HCT116 (cell line): ENCODE results near the gene KLK8. TPM values are rescaled to one million over a fixed set of nuclear protein-coding genes. Genes with fewer than 3 reads are reported as not detected.

Experiments
- ATAC-seq: fragments of 200-7000 bp; cut with Tn5 transposase; 2 replicates; pipeline ENCODE4 v1.9.1; 2020; ENCODE audit warnings: mild to moderate bottlenecking, moderate library complexity
- BruUV-seq: library from RNA; stranded (reverse); fragments of 400-500 nt; replicated peaks from 2 replicates; lab custom pipeline; 2021; lab: Mats Ljungman, UMichigan
- CTCF ChIA-PET: fragments of 300-600 bp; sonication (Branson Sonifier 250); formaldehyde crosslinking; loops from one replicate; lab custom pipeline; 2021; ENCODE audit warnings: antibody characterized with exemption; lab: Charles Lee
- POLR2A ChIA-PET: fragments of 300-600, 350-600 bp; sonication (Branson Sonifier 250); formaldehyde crosslinking; loops from one replicate; lab custom pipeline; 2021; ENCODE audit warnings: antibody characterized with exemption; lab: Charles Lee
- RAD21 ChIA-PET, 2 experiments: fragments of 300-600 bp; sonication (Branson Sonifier 250); formaldehyde crosslinking; loops; one replicate each; lab custom pipeline; 2023; ENCODE audit warnings: low total read pairs in 2 of 2; ENCODE audit not compliant: uncharacterized antibody in 2 of 2, unreplicated experiment in 2 of 2, low non-redundant PET in 1 of 2; lab: Charles Lee
- DNase-seq: peaks from one replicate; pipeline ENCODE4 v3.0.0-alpha.2; 2010; ENCODE audit warnings: low read depth, low spot score
- H2AFZ ChIP-seq: fragments of 200-600 bp; shearing (Covaris generic), sonication (generic); 2 replicates; pipeline ENCODE4 v1.6.1; 2017; ENCODE audit warnings: low read depth, mixed run types, mixed read lengths, antibody characterized with exemption, low read length; ENCODE audit not compliant: poor library complexity, severe bottlenecking
- H3K27ac ChIP-seq: 2 replicates; pipeline ENCODE4 v1.5.1; 2012; ENCODE audit warnings: low read depth, low read length
- H3K27me3 ChIP-seq: fragments of 200-600 bp; sonication (generic); 2 replicates; pipeline ENCODE4 v1.6.1; 2016; ENCODE audit warnings: mixed run types, low read length, mixed read lengths; ENCODE audit not compliant: insufficient read depth
- H3K36me3 ChIP-seq, 2 experiments: fragments of 200-500 bp in 1 of 2; fragments of 200-600 bp in 1 of 2; sonication (Bioruptor generic) in 1 of 2; sonication (generic) in 1 of 2; 2 replicates each; pipeline versions ENCODE4 v1.5.1 to v1.6.1; 2014 to 2016; ENCODE audit warnings: low read length in 2 of 2, inconsistent platforms in 1 of 2, mixed read lengths in 1 of 2, mixed run types in 1 of 2; ENCODE audit not compliant: insufficient read depth in 2 of 2, control insufficient read depth in 1 of 2
- H3K4me1 ChIP-seq, 2 experiments: fragments of 200-600 bp in 1 of 2; sonication (generic) in 1 of 2; 2 replicates each; pipeline versions ENCODE4 v1.5.1 to v1.6.1; 2012 to 2017; ENCODE audit warnings: low read length in 2 of 2, inconsistent platforms in 1 of 2, mild to moderate bottlenecking in 1 of 2, mixed read lengths in 1 of 2, mixed run types in 1 of 2, moderate library complexity in 1 of 2; ENCODE audit not compliant: insufficient read depth in 2 of 2, control insufficient read depth in 1 of 2
- H3K4me2 ChIP-seq: fragments of 200-600 bp; sonication (generic); 2 replicates; pipeline ENCODE4 v1.6.1; 2017; ENCODE audit warnings: mixed run types, low read length, mixed read lengths
- H3K4me3 ChIP-seq, 2 experiments: fragments of 200-600 bp in 1 of 2; sonication (generic) in 1 of 2; replicated peaks in 1 of 2; 2 replicates each; pipeline ENCODE4 v1.5.1; 2011 to 2016; ENCODE audit warnings: low read length in 2 of 2, control low read depth in 1 of 2, low read depth in 1 of 2, mild to moderate bottlenecking in 1 of 2, mixed read lengths in 1 of 2, mixed run types in 1 of 2
- H3K79me2 ChIP-seq: fragments of 200-600 bp; sonication (generic); 2 replicates; pipeline ENCODE4 v1.6.1; 2017; ENCODE audit warnings: mild to moderate bottlenecking, mixed run types, low read length, moderate library complexity, mixed read lengths; ENCODE audit not compliant: insufficient read depth
- H3K9ac ChIP-seq: fragments of 200-600 bp; sonication (generic); 2 replicates; pipeline ENCODE4 v1.6.1; 2016; ENCODE audit warnings: low read length, mixed read lengths
- H3K9me2 ChIP-seq: fragments of 200-600 bp; sonication (generic), shearing (Covaris generic); 2 replicates; pipeline ENCODE4 v1.6.1; 2017; ENCODE audit warnings: mixed run types, mild to moderate bottlenecking, moderate library complexity; ENCODE audit not compliant: insufficient read depth
- H3K9me3 ChIP-seq, 2 experiments: fragments of 200-500 bp in 1 of 2; fragments of 200-600 bp in 1 of 2; sonication (Bioruptor generic) in 1 of 2; sonication (generic) in 1 of 2; 2 replicates each; pipeline ENCODE4 v1.6.1; 2014 to 2017; ENCODE audit warnings: low read length in 2 of 2, mixed read lengths in 2 of 2, inconsistent platforms in 1 of 2, low read depth in 1 of 2, mild to moderate bottlenecking in 1 of 2, mixed run types in 1 of 2, moderate library complexity in 1 of 2; ENCODE audit not compliant: control insufficient read depth in 1 of 2, insufficient read depth in 1 of 2
- H4K20me1 ChIP-seq: fragments of 200-600 bp; sonication (generic), shearing (Covaris generic); 2 replicates; pipeline ENCODE4 v1.6.1; 2017; ENCODE audit warnings: mixed run types, mild to moderate bottlenecking, moderate library complexity; ENCODE audit not compliant: insufficient read depth
- CBX3 ChIP-seq: IDR thresholded peaks from 2 replicates; pipeline ENCODE4 v1.6.1; 2012; ENCODE audit warnings: low read depth
- CEBPB ChIP-seq: IDR thresholded peaks from 2 replicates; pipeline ENCODE4 v1.6.1; 2012; ENCODE audit warnings: low read depth
- ELF1 ChIP-seq: IDR thresholded peaks from 2 replicates; pipeline ENCODE4 v1.6.1; 2012; ENCODE audit warnings: low read depth, borderline replicate concordance
- FOSL1 ChIP-seq: IDR thresholded peaks from 2 replicates; pipeline ENCODE4 v1.6.1; 2012; ENCODE audit warnings: low read depth
- JUND ChIP-seq: IDR thresholded peaks from 2 replicates; pipeline ENCODE4 v1.6.1; 2012
- POLR2A ChIP-seq: IDR thresholded peaks from 2 replicates; pipeline ENCODE4 v1.7.0; 2011; ENCODE audit warnings: borderline replicate concordance; ENCODE audit not compliant: insufficient read depth, insufficient read length; ENCODE audit errors: extremely low read depth
- POLR2AphosphoS5 ChIP-seq: IDR thresholded peaks from 2 replicates; pipeline ENCODE4 v1.6.1; 2011; ENCODE audit warnings: mild to moderate bottlenecking, low read depth, low read length, moderate library complexity
- SP1 ChIP-seq: IDR thresholded peaks from 2 replicates; pipeline ENCODE4 v1.6.1; 2012; ENCODE audit warnings: low read depth
- SRF ChIP-seq: IDR thresholded peaks from 2 replicates; pipeline ENCODE4 v1.6.1; 2012; ENCODE audit warnings: low read depth
- TCF7L2 ChIP-seq: IDR thresholded peaks from 2 replicates; pipeline ENCODE4 v1.7.0; 2011; ENCODE audit warnings: borderline replicate concordance, inconsistent platforms; ENCODE audit not compliant: insufficient read depth, insufficient read length; ENCODE audit errors: extremely low read depth
- ZNF274 ChIP-seq: fragments of 200-500 bp; sonication (Bioruptor generic); IDR thresholded peaks from 2 replicates; pipeline ENCODE4 v1.6.1; 2014; ENCODE audit warnings: mild to moderate bottlenecking, low read depth, low read length, inconsistent platforms
- intact Hi-C: fragments of 100-400 bp; cut with micrococcal nuclease; formaldehyde crosslinking; loops from 2 replicates; pipeline ENCODE4 v1.10.0; 2022
- total RNA-seq: library from RNA; stranded (reverse); gene quantifications from one replicate; pipeline ENCODE4 v1.2.1, GENCODE V29; 2021; ENCODE audit not compliant: unreplicated experiment
- TF ChIP-seq, protein P1 (sequence below): IDR thresholded peaks from 2 replicates; pipeline ENCODE4 v1.6.1; 2012
- TF ChIP-seq, protein P2 (sequence below), 3 experiments: fragments of 200-600 bp in 1 of 3; sonication (generic) in 1 of 3; IDR thresholded peaks in 2 of 3; conservative IDR thresholded peaks in 1 of 3; 2 replicates each; pipeline ENCODE4 v1.5.1; 2012 to 2017; ENCODE audit warnings: low read depth in 2 of 3, low read length in 2 of 3, antibody characterized with exemption in 1 of 3, borderline replicate concordance in 1 of 3, control low read depth in 1 of 3, mild to moderate bottlenecking in 1 of 3, mixed read lengths in 1 of 3, mixed run types in 1 of 3, moderate library complexity in 1 of 3; ENCODE audit not compliant: insufficient read depth in 1 of 3

The KLK8 gene
- total RNA-seq, 1 experiment from 2014 or later = 92.8 TPM

DNA sequence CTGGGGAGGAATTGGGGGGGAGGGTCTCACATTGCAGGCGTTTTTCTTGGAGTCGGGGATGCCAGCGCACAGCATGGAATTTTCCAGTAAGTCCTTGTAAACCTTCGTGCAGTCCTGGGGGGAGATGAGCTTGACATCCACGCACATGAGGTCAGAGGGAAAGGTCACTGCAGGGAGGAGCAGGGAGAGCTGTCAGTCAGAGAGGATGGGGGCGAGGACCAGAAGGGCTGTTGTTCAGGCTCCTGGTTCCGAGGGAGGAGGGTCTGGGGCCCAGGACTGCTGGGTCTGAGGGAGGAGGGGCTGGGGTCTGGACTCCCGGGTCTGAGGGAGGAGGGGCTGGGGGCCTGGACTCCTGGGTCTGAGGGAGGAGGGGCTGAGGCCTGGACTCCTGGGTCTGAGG is 21.6 kb downstream of the KLK8 start:
- RAD21 ChIA-PET = no interaction called here
- TF ChIP-seq POLR2A (no peak), SP1 (no peak), ZNF274 (no peak), CBX3 (no peak), FOSL1 (no peak), TCF7L2 (no peak), POLR2AphosphoS5 (no peak), ELF1 (no peak), CEBPB (no peak), SRF (no peak), JUND (no peak)
- TF ChIP-seq, protein P1, sequence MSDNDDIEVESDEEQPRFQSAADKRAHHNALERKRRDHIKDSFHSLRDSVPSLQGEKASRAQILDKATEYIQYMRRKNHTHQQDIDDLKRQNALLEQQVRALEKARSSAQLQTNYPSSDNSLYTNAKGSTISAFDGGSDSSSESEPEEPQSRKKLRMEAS = no peak
- TF ChIP-seq, protein P2, sequence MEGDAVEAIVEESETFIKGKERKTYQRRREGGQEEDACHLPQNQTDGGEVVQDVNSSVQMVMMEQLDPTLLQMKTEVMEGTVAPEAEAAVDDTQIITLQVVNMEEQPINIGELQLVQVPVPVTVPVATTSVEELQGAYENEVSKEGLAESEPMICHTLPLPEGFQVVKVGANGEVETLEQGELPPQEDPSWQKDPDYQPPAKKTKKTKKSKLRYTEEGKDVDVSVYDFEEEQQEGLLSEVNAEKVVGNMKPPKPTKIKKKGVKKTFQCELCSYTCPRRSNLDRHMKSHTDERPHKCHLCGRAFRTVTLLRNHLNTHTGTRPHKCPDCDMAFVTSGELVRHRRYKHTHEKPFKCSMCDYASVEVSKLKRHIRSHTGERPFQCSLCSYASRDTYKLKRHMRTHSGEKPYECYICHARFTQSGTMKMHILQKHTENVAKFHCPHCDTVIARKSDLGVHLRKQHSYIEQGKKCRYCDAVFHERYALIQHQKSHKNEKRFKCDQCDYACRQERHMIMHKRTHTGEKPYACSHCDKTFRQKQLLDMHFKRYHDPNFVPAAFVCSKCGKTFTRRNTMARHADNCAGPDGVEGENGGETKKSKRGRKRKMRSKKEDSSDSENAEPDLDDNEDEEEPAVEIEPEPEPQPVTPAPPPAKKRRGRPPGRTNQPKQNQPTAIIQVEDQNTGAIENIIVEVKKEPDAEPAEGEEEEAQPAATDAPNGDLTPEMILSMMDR (IDR thresholded peaks at IDR 0.05 in 2 of 3, conservative IDR thresholded peaks at IDR 0.05 in 1 of 3; ENCODE audit: borderline replicate concordance in 1 of 3, insufficient read depth in 1 of 3, low read depth in 2 of 3, low read length in 2 of 3) = no peak
- DNase-seq = no peak
- no peak overlapping the region for H3K27ac ChIP-seq
- H2AFZ ChIP-seq = no peak overlapping the region
- POLR2A ChIA-PET = no interaction called here
- H3K9ac ChIP-seq = no peak overlapping the region
- BruUV-seq = no TSS peak
- no peaks in the 10 kb centered on the region for H4K20me1 ChIP-seq
- no peak overlapping the region for H3K4me3 ChIP-seq
- H3K36me3 ChIP-seq = no peaks in the 10 kb centered on the region
- H3K9me2 ChIP-seq = no peaks in the 10 kb centered on the region
- H3K79me2 ChIP-seq = no peaks in the 10 kb centered on the region
- intact Hi-C loops = no loop called here
- no peaks in the 10 kb centered on the region for H3K27me3 ChIP-seq
- H3K4me1 ChIP-seq = peaks cover 39 to 79% of the 10 kb centered on the region in 2 experiments
- no peaks in the 10 kb centered on the region for H3K9me3 ChIP-seq
- CTCF ChIA-PET = interaction anchor here (0.9 kb wide), 1 partner anchor 20 kb away, joined by 4 read pairs; no protein-coding TSS in a partner anchor
- H3K4me2 ChIP-seq = peak overlapping the region; percentile 48; the same call in 1 of the 2 replicates
- ATAC-seq = no peak
